Activated gamma-delta T cell treated with Interleukin-2 at 50 U/mL for 16 hours (primary cell): Measurements from ENCODE around the gene THSD4.

Experiments
- DNase-seq: peaks from one replicate; pipeline ENCODE4 v3.0.0-alpha.2; 2020

THSD4 gene

GRCh38 chr15:71566226-71566625 lies 451.0 kb downstream of the THSD4 start:
- no peak for DNase-seq

- DNase-seq = no peak
These were observed 451.9 kb downstream of the THSD4 start for GRCh38 chr15:71567173-71567572.

GRCh38 chr15:71568227-71568626 lies 453.0 kb downstream of the THSD4 start:
- no peak for DNase-seq

- DNase-seq = no peak
These were observed 455.5 kb downstream of the THSD4 start for GRCh38 chr15:71570736-71571135.

GRCh38 chr15:71571641-71572040 lies 456.4 kb downstream of the THSD4 start:
- DNase-seq = no peak

- DNase-seq = no peak
These were observed 457.3 kb downstream of the THSD4 start for GRCh38 chr15:71572452-71573053.

GRCh38 chr15:71573599-71573998 lies 458.3 kb downstream of the THSD4 start:
- DNase-seq = no peak

- no peak for DNase-seq
These were observed 460.3 kb downstream of the THSD4 start for GRCh38 chr15:71575474-71576045.

- no peak for DNase-seq
These were observed 461.8 kb downstream of the THSD4 start for GRCh38 chr15:71577071-71577470.

- DNase-seq = no peak
These were observed 466.2 kb downstream of the THSD4 start for GRCh38 chr15:71581398-71581930.

GRCh38 chr15:71585159-71585558 lies 469.9 kb downstream of the THSD4 start:
- no peak for DNase-seq

- no peak for DNase-seq
These were observed 471.2 kb downstream of the THSD4 start for GRCh38 chr15:71586463-71586862.

- DNase-seq = no peak
These were observed 473.5 kb downstream of the THSD4 start for GRCh38 chr15:71588746-71589145.

- DNase-seq = no peak
These were observed 475.8 kb downstream of the THSD4 start for GRCh38 chr15:71591057-71591456.

GRCh38 chr15:71592203-71592602 lies 476.9 kb downstream of the THSD4 start:
- no peak for DNase-seq

- no peak for DNase-seq
These were observed 480.7 kb downstream of the THSD4 start for GRCh38 chr15:71595846-71596553.

GRCh38 chr15:71596672-71597071 lies 481.4 kb downstream of the THSD4 start:
- no peak for DNase-seq

GRCh38 chr15:71597126-71597525 lies 481.9 kb downstream of the THSD4 start:
- DNase-seq = no peak

GRCh38 chr15:71597637-71598036 lies 482.4 kb downstream of the THSD4 start:
- DNase-seq = no peak

- DNase-seq = no peak
These were observed 483.5 kb downstream of the THSD4 start for GRCh38 chr15:71598741-71599140.

- no peak for DNase-seq
These were observed 484.3 kb downstream of the THSD4 start for GRCh38 chr15:71599418-71600151.

- DNase-seq = no peak
These were observed 485.0 kb downstream of the THSD4 start for GRCh38 chr15:71600237-71600636.

- DNase-seq = no peak
These were observed 486.0 kb downstream of the THSD4 start for GRCh38 chr15:71601038-71601834.
